ENCODE measurements around the gene ATG9A. TPM values are rescaled to one million over a fixed set of nuclear protein-coding genes. Genes with fewer than 3 reads are reported as not detected.

ATG9A gene
- total RNA-seq, 6 experiments from 2014 or later = 28.3 to 39.6 (median 33.2) TPM

- H3K4me3 ChIP-seq = no peak overlapping the region
- H3K9me3 ChIP-seq = no peaks in the 10 kb centered on the region
- DNase-seq = no peak
- ATAC-seq = no peak
- H3K36me3 ChIP-seq = peaks cover 0 to 54% (median 2%) of the 10 kb centered on the region in 4 donors
- TF ChIP-seq POLR2A (IDR thresholded peaks at IDR 0.05) = no peak
- no peak for TF ChIP-seq CTCF (IDR thresholded peaks at IDR 0.05)
- H3K4me1 ChIP-seq = peaks cover 0 to 19% (median 9%) of the 10 kb centered on the region in 4 donors
- H3K27ac ChIP-seq = no peak overlapping the region
- intact Hi-C loops (cut with DNase I) = loop anchor here in 1 of 2 donors (5.0 kb wide), 1 partner anchor 52 kb away; the partner anchor contains the start of gene NHEJ1
- 98% methylated on average over 5 of the region's 15 CpGs for WGBS (ENCODE audit: insufficient coverage, low coverage, low lambda C conversion rate, missing lambda C conversion rate)
- no peaks in the 10 kb centered on the region for H3K27me3 ChIP-seq
Measured at GRCh38 chr2:219214141-219214540, 15.3 kb downstream of the ATG9A start.

GRCh38 chr2:219213486-219214071 lies 15.9 kb downstream of the ATG9A start:
- no peak overlapping the region for H3K4me3 ChIP-seq
- no peak overlapping the region for H3K27ac ChIP-seq
- TF ChIP-seq CTCF (IDR thresholded peaks at IDR 0.05) (no peak), POLR2A (IDR thresholded peaks at IDR 0.05) (no peak)
- DNase-seq (peak in 1 of 3 donors; percentile 28), ATAC-seq (no peak)
- 100% methylated on average over 1 of the region's 10 CpGs for WGBS (ENCODE audit: insufficient coverage, low coverage, low lambda C conversion rate, missing lambda C conversion rate)
- H3K36me3 ChIP-seq = peaks cover 0 to 60% (median 4%) of the 10 kb centered on the region in 4 donors
- no peaks in the 10 kb centered on the region for H3K27me3 ChIP-seq
- H3K4me1 ChIP-seq = peaks cover 0 to 22% (median 9%) of the 10 kb centered on the region in 4 donors
- H3K9me3 ChIP-seq = no peaks in the 10 kb centered on the region
- intact Hi-C loops (cut with DNase I) = loop anchor here in 1 of 2 donors (5.0 kb wide), 1 partner anchor 51 kb away; the partner anchor contains the start of gene NHEJ1

GRCh38 chr2:219213026-219213415 lies 16.4 kb downstream of the ATG9A start:
- no peak for ATAC-seq
- Histone ChIP-seq H3K4me3 (no peak overlapping the region), H3K9me3 (no peaks in the 10 kb centered on the region), H3K27ac (no peak overlapping the region), H3K36me3 (peaks cover 0 to 60% (median 5%) of the 10 kb centered on the region in 4 donors), H3K4me1 (peaks cover 0 to 24% (median 9%) of the 10 kb centered on the region in 4 donors), H3K27me3 (no peaks in the 10 kb centered on the region)
- DNase-seq = no peak
- 84% methylated on average over 8 of the region's 8 CpGs for WGBS (ENCODE audit: insufficient coverage, low coverage, low lambda C conversion rate, missing lambda C conversion rate)
- intact Hi-C loops (cut with DNase I) = loop anchor here in 1 of 2 donors (5.0 kb wide), 1 partner anchor 51 kb away; the partner anchor contains the start of gene NHEJ1
- no peak for TF ChIP-seq POLR2A (IDR thresholded peaks at IDR 0.05)
- no peak for TF ChIP-seq CTCF (IDR thresholded peaks at IDR 0.05)

GRCh38 chr2:219210886-219211362 lies 18.5 kb downstream of the ATG9A start:
- peak in 1 of 3 donors; percentile 40 for DNase-seq
- no peak for TF ChIP-seq CTCF (IDR thresholded peaks at IDR 0.05)
- no peak for TF ChIP-seq POLR2A (IDR thresholded peaks at IDR 0.05)
- 89% methylated on average over 7 of the region's 9 CpGs for WGBS (ENCODE audit: insufficient coverage, low coverage, low lambda C conversion rate, missing lambda C conversion rate)

More at GRCh38 chr2:219210886-219211362, 18.5 kb downstream of the ATG9A start:
- intact Hi-C loops (cut with DNase I) = loop anchor here in 1 of 2 donors (5.0 kb wide), 1 partner anchor 49 kb away; the partner anchor contains the start of gene NHEJ1
- Histone ChIP-seq H3K9me3 (no peaks in the 10 kb centered on the region), H3K4me1 (peaks cover 0 to 24% (median 8%) of the 10 kb centered on the region in 4 donors), H3K4me3 (no peak overlapping the region), H3K27me3 (no peaks in the 10 kb centered on the region), H3K36me3 (peaks cover 0 to 60% (median 5%) of the 10 kb centered on the region in 4 donors), H3K27ac (no peak overlapping the region)
- ATAC-seq = no peak
